SK-MEL-5 (cell line): ENCODE data around the gene SLC29A4. TPM values are rescaled to one million over a fixed set of nuclear protein-coding genes. Genes with fewer than 3 reads are reported as not detected.
A peak's percentile ranks its signal among the peaks of the same experiment; 100 is the strongest.
"Not testable (repeated sequence)": the region's sequence is repeated elsewhere in the genome, so short reads cannot be mapped to it uniquely, and the experiment has no call there.

Experiments used
- DNase-seq: peaks from one replicate; pipeline ENCODE4 v3.0.0-alpha.2; 2016; ENCODE audit warnings: low read depth, low spot score
- in situ Hi-C: cut with HindIII; loops from 2 replicates; pipeline ENCODE4 v1.10.0; 2016; ENCODE audit warnings: low sequenced_read_pairs, high pct_unique_total_duplicates, low pct_unique_long_range_greater_than_20kb
- total RNA-seq: library from RNA; depleted of rRNA; stranded (reverse); fragments of >200 nt; shearing (Covaris generic); gene quantifications from 2 replicates; pipeline ENCODE4 v1.2.3, GENCODE V29; 2014

Gene SLC29A4
- total RNA-seq, 1 experiment from 2014 or later = 8.8 TPM

- peak; percentile 27 for DNase-seq
- in situ Hi-C loops = not testable (repeated sequence)
Measured at GRCh38 chr7:5269992-5270657, 12.6 kb upstream of the SLC29A4 start.

- no peak for DNase-seq
- in situ Hi-C loops = no loop called here
Measured at GRCh38 chr7:5270788-5271187, 12.0 kb upstream of the SLC29A4 start.

GRCh38 chr7:5273831-5274405 is 8.8 kb upstream of the SLC29A4 start:
- in situ Hi-C loops, DNase-seq: not testable (repeated sequence)

GRCh38 chr7:5274441-5274840 is 8.3 kb upstream of the SLC29A4 start:
- in situ Hi-C loops = no loop called here

GRCh38 chr7:5274985-5275431 is 7.7 kb upstream of the SLC29A4 start:
- in situ Hi-C loops, DNase-seq: not testable (repeated sequence)

More at GRCh38 chr7:5274441-5274840, 8.3 kb upstream of the SLC29A4 start:
- DNase-seq = no peak

- DNase-seq, in situ Hi-C loops: not testable (repeated sequence)
Measured at GRCh38 chr7:5275510-5275909, 7.2 kb upstream of the SLC29A4 start.

GRCh38 chr7:5276123-5276522 is 6.6 kb upstream of the SLC29A4 start:
- DNase-seq, in situ Hi-C loops: not testable (repeated sequence)

- DNase-seq = no peak
- in situ Hi-C loops = no loop called here
Measured at GRCh38 chr7:5276611-5277010, 6.1 kb upstream of the SLC29A4 start.

- DNase-seq = no peak
- in situ Hi-C loops = no loop called here
Measured at GRCh38 chr7:5278766-5279165, 4.0 kb upstream of the SLC29A4 start.

GRCh38 chr7:5279734-5280133 is 3.0 kb upstream of the SLC29A4 start:
- in situ Hi-C loops = no loop called here
- no peak for DNase-seq

- in situ Hi-C loops, DNase-seq: not testable (repeated sequence)
Measured at GRCh38 chr7:5281598-5282500, 894 bp upstream of the SLC29A4 start.

- in situ Hi-C loops = no loop called here
- no peak for DNase-seq
Measured at GRCh38 chr7:5283421-5284303, 919 bp downstream of the SLC29A4 start.

- DNase-seq = peak; percentile 76
- in situ Hi-C loops = no loop called here
Measured at GRCh38 chr7:5284304-5285281, 1.9 kb downstream of the SLC29A4 start.

GRCh38 chr7:5286933-5287332 is 4.2 kb downstream of the SLC29A4 start:
- in situ Hi-C loops = no loop called here
- DNase-seq = no peak

GRCh38 chr7:5287373-5287772 is 4.6 kb downstream of the SLC29A4 start:
- DNase-seq, in situ Hi-C loops: not testable (repeated sequence)

GRCh38 chr7:5287802-5288201 is 5.1 kb downstream of the SLC29A4 start:
- in situ Hi-C loops = no loop called here

More at GRCh38 chr7:5287802-5288201, 5.1 kb downstream of the SLC29A4 start:
- DNase-seq = no peak
